Activated CD4-positive, CD25-positive, alpha-beta regulatory T cell treated with anti-CD3 and anti-CD28 coated beads, Interleukin-2, amount 50 U/mL, for 24 hours (primary cell): ENCODE data around the gene CCND1.
"Not testable (repeated sequence)": the region's sequence is repeated elsewhere in the genome, so short reads cannot be mapped to it uniquely, and the experiment has no call there.

ENCODE experiments used
- ATAC-seq, 2 donors: fragments of 150-1000 bp; cut with Tn5 transposase; one replicate each; pipeline ENCODE4 v1.10.0; 2021; ENCODE audit warnings: mild to moderate bottlenecking in 1 of 2, moderate library complexity in 1 of 2

Gene CCND1

GRCh38 chr11:69618237-69618636, 22.7 kb upstream of the CCND1 start:
- ATAC-seq: no peak

- ATAC-seq: no peak
These were observed 20.2 kb upstream of the CCND1 start for GRCh38 chr11:69620683-69621290.

- ATAC-seq: not testable (repeated sequence)
These were observed 18.8 kb upstream of the CCND1 start for GRCh38 chr11:69622097-69622681.

- no peak for ATAC-seq
These were observed 16.7 kb upstream of the CCND1 start for GRCh38 chr11:69624293-69624692.

GRCh38 chr11:69625476-69625875, 15.5 kb upstream of the CCND1 start:
- no peak for ATAC-seq

GRCh38 chr11:69627551-69627950, 13.4 kb upstream of the CCND1 start:
- no peak for ATAC-seq

GRCh38 chr11:69630017-69630416, 10.9 kb upstream of the CCND1 start:
- no peak for ATAC-seq

GRCh38 chr11:69630424-69630823, 10.5 kb upstream of the CCND1 start:
- ATAC-seq: no peak

- no peak for ATAC-seq
These were observed 8.1 kb upstream of the CCND1 start for GRCh38 chr11:69632900-69633299.

GRCh38 chr11:69634069-69634468, 6.9 kb upstream of the CCND1 start:
- no peak for ATAC-seq

GRCh38 chr11:69634590-69634989, 6.4 kb upstream of the CCND1 start:
- ATAC-seq: no peak

- no peak for ATAC-seq
These were observed 5.8 kb upstream of the CCND1 start for GRCh38 chr11:69635195-69635594.

- no peak for ATAC-seq
These were observed 5.0 kb upstream of the CCND1 start for GRCh38 chr11:69635804-69636511.

- no peak for ATAC-seq
These were observed 4.3 kb upstream of the CCND1 start for GRCh38 chr11:69636512-69637197.

- no peak for ATAC-seq
These were observed 3.6 kb upstream of the CCND1 start for GRCh38 chr11:69637198-69637940.

GRCh38 chr11:69637941-69638871, 2.8 kb upstream of the CCND1 start:
- ATAC-seq: no peak

- no peak for ATAC-seq
These were observed 1.8 kb upstream of the CCND1 start for GRCh38 chr11:69638941-69639681.

- no peak for ATAC-seq
These were observed 1.1 kb upstream of the CCND1 start for GRCh38 chr11:69639831-69640230.

- ATAC-seq: no peak
These were observed 529 bp upstream of the CCND1 start for GRCh38 chr11:69640260-69640994.
